ENCODE results near the gene ANAPC1.
"Not testable (repeated sequence)": the region's sequence is repeated elsewhere in the genome, so short reads cannot be mapped to it uniquely, and the experiment has no call there.

ANAPC1 gene

DNA sequence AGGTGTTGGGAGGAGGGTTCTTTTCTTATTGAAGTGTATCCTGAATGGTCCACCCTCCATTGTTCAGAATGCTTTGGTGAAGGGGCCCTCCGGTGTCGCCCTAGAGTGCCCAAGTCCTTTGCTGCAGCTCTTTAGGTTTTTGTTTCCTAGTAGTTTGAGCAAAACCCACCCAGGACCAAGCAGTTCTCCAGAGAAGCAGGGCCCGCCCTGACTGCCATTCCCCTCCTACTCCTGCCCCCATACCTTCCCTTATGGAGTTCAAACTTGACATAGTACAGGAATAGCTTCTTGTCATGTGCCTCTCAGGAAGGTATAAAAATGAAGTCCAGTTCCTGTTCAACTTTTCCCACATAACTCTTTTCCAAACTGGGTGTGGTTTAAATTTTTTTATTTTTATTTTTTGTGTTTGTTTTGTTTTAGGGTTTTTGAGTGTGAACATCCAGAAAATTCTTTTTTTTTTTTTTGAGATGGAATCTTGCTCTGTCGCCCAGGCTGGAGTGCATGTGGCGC lies 20.0 kb upstream of the ANAPC1 start:
- DNase-seq = no peak

DNA sequence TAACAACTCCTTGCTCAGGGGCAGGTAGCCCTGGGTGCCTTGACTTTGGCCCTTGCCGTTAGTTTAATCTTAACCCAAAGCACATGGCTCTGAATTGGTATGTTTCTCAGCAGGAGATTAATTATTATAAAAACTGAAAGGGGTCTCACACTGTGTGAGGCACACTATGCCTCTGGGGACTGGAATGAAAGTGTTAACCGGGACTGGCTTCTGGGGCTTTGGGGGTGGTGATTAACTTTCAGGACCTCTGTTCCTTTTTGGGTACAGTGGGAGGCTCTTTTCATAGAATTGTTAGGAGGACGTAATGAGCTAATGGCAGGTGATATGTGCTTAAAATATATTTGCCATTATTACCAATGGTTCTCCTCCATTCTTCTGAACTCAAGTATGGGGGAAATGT lies 19.5 kb upstream of the ANAPC1 start:
- DNase-seq = no peak

DNA sequence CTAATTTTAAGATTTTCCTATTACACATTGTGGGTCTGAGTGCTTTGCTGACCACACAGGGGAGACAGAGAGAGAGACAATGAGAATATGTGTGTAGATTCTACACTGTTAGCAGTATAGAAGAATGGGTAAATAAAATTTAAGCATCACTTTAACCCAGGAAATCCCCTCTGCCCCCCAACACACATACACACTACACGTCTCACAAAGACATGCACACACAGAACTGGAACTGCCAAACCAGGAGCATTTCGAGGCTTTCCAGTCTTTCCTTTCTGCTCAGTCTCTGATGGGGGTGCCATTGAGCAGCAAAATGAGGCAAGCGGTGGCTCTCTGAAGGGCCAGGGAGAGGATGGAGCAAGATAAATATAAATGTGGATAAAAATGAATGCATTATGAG lies 16.9 kb upstream of the ANAPC1 start:
- DNase-seq = peak; percentile 22

DNA sequence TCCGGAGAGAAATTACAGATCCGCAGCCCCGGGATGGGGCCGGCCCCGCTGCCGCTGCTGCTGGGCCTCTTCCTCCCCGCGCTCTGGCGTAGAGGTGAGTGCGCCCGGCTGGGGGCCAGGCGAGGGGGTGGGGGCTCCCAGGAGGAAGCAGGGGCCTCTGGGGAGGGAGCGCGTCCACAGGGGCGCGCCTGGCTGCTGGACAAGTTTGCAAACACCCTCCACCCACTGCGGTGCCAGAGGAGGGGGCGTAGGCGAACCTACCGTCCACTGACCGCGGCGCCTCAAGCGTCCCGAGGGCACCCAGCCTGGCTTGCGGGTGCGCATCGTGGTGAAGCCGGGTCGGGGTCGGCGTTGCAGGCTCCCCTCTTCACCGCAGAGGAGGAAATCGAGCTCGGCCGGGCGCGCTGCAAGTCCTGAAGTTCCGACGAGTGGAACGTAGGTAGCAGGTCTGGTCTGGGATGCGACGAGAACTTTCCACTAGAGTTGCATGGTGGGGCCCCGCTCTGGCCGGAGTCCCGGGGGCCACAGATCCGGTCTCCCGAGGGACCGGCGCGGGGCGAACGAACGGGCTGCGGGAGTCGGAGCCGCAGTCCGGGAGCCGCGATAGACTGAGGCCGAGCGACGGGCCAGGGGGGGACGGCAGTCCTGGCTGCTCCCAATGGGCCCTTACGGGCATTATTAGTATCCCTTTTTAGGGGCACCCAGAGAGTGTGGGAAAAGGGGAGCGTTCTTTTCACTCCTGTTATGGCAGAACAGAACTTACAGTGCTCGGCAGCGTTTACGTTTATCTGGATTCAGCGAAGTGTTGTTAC lies 14.9 kb upstream of the ANAPC1 start:
- no peak for DNase-seq

DNA sequence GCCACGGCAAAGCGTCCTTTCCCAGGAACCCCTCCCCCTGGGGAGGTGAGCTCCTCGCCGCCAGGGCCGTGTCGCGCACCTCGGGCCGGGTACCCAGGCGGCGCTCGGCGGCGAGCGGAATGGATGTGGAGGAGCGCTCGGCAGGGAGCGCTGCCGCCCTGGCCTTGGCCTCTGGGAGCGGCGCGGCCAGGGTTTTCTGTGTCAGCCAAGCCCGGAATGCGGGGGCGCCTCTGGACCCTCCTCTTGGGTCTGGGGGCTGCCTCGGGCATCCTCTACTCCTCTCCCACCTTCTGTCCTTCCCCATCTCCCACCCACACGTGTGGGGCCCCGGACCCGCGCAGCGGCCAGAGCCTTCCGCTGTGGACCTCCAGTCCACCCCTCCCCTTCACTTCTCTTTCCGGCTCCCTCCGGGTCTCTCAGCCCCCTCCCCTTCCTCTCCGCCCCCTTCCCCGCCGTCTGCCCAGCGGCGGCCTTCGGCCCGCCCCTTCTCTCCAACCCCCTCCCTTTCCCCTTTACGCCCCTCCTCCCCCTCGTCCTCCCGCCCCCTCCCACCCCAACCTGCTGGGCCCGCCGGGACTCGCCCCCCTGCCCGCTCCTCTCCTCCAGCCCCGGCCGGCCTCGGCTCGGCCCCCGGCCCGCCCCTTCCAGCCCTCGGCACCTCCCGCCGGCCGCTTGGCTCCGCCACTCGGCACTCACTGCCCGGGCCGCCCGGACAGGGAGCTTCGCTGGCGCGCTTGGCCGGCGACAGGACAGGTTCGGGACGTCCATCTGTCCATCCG lies 14.1 kb upstream of the ANAPC1 start, which contains the start of gene MERTK:
Gene MERTK (plus strand): TSS at position 684 of the 779 bp plus-strand sequence. CDS start 129 bp downstream, outside the sequence.
- peak; percentile 64 for DNase-seq

DNA sequence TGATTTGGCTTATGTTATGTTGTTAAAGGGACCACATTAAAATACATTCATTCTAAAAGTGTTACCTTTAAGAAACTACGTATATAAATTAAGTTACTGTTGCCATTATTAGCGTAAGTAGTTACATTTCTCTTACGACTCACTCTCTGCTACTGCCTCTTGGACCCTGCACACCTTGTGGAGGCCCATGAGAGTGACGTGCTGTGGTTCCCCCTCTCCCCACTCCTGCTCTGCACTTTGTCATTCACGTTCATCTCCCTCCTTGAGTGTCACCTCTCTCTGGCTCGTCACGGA lies 13.6 kb upstream of the ANAPC1 start:
- DNase-seq = no peak

DNA sequence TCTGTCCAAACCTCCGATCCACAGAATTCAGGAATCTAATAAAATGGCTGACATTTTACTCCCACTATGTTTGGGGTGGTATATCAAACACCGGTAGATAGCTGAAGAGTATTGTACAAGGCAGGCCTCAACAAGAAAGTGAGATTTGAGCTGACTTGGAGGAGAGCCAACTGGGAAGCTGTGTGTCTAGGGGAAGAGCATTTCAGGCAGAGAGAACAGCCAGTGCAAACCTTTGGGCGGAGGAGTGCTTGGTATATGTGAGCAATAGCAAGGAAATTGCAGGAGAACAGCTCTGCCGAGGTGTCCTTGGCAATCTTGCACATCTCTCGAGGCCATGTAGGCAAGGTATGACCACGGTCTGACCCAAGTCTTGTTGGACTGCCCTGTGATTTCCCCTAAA lies 12.6 kb upstream of the ANAPC1 start:
- DNase-seq = no peak

DNA sequence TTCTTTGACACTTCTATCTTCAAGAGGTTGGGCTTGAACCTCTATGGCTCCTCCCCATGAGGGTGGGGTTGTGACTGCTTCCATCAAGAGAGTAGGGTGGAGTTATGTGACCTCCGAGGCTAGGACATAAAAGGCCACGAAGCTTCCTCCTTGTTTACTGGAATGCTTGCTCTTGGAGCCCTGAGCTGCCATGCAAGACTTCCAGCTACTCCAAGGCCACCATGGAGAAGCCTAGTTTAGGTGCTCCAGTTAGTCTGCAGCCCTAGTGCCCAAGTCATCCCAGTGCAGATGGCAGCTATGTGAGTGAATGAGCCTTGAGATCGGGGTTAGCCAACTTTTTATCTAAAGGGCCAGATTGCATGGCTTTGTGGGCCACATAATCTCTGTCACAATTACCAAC lies 12.0 kb upstream of the ANAPC1 start:
- no peak for DNase-seq

DNA sequence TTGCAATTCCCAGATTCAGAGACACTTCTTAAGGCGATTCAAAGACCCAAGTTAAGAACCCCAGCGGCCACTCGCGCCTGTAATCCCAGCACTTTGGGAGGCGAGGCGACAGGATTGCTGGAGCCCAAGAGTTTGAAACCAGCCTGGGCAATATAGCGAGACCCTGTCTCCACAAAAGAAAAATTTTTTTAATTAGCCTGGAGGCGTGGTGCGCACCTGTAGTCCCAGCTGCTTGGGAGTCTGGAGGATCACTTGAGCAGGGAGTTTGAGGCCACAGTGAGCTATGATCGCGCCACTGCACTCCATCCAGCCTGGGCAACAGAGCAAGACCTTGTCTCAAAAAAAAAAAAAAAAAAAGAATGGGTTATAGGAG lies 585 bp upstream of the ANAPC1 start:
- no peak for DNase-seq

DNA sequence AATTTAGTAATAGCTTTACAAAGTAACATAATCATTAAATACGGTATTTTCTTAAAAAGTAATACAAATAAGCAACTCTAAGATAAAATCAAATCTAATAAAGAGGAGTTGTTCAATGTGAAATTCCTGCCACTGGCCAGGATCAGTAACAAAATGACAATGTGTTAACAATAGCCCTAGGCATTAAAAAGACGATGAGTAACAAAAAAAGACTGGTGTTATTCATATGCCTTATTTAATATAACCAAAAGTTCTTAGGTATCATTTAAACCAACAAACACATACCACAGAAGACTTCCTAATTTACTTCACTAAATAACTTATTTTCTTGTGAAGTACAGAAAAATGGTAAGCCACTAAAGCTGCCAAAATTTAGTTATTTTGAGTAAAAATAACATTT lies 11.2 kb downstream of the ANAPC1 start:
- not testable (repeated sequence) for DNase-seq

DNA sequence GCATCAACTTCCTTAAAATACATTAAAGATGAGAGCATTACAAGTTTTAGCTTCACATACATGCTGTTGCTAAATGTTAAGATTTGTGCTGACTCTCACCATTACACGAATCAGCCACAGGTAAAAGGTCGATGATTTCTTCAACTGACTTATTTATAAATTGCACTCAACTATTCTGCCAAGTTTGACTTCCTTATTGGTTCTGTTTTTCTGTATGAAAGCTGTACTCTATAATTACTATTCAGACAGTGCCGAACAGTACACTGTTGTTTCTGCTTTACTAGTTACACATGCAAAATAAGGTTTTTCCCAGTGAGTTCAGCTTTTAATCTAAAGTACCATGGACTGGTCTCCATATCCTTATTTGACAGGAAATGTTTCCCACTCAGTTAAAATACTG lies 18.9 kb downstream of the ANAPC1 start:
- not testable (repeated sequence) for DNase-seq

DNA sequence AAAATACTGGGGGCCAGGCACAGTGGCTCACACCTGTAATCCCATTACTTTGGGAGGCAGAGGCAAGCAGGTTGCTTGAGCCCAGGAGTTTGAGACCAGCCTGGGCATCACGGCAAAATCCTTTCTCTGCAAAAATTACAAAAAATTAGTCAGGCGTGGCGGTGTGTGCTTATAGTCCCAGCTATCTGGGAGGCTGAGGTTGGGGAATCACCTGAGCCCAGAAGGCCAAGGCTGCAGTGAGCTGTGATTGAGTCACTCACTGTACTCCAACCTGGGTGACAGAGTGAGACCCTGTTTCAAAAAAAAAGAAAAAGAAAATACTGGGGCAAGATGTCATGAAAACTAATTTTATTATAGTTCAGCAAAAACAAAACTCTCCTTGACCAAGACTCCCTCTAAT lies 24.0 kb downstream of the ANAPC1 start:
- not testable (repeated sequence) for DNase-seq

DNA sequence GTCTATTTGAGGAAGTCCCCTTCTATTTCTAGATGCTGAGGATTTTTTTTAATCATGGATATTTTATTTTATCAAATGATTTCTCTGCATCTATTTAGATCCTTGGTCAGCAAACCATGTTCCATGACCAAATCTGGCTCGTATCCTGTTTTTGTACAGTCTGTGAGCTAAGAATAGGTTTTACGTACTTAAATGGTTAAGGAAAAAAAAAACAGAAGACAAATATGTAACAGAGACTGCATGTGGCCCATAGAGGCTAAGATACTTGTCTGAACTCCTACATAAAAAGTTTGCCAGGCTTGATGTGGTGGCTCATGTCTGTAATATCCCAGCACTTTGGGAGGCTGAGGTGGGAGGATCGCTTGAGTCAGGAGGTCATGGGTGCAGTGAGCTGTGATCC lies 31.4 kb downstream of the ANAPC1 start:
- DNase-seq = not testable (repeated sequence)

DNA sequence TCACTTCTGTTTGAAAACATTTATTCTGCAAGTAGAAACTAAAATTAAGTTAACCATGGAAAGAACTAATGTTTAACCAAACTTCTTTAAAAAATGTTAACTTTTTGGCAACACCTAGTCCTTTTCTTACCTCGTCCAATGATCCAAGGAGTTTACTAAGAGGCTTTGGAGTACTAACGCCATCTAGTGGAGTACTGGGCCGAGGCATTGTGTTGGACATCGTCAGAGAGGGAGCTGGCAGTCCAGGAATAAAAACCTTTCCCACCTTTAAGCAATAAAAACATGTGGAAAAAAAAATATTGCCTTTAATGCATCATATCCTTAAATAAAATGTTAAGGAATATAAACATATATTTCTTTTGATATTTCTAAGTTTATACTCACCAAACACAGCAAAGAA lies 33.3 kb downstream of the ANAPC1 start:
- DNase-seq = not testable (repeated sequence)

DNA sequence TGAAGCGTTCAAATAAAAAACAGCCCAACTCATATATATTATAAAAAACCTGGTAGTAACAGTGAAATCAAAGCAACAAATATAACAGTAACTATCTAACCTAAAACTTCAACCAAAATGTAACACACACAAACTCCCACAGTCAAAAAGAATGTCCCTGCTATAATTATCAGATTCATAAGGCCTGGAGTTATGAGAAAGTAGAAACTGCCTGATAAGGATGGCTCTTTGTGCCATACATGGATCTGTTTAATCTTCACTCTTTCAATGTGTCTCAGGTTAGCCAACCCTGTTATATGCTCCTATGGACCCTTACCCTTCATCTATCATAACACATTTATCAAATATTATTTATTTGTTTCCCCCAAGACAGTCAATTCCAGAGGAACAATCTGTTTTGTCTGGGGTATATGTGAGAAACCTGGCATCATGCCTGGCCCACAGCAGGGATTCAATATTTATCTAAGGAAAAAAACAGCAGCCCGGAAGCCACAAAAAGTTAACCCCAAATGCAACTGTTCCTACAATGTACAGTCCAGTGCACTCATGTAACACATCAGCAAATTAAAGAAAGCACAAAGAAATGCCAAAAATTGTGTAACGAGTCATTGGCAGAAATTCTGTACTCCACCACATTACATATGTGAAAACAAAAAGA lies 44.2 kb downstream of the ANAPC1 start:
- not testable (repeated sequence) for DNase-seq

DNA sequence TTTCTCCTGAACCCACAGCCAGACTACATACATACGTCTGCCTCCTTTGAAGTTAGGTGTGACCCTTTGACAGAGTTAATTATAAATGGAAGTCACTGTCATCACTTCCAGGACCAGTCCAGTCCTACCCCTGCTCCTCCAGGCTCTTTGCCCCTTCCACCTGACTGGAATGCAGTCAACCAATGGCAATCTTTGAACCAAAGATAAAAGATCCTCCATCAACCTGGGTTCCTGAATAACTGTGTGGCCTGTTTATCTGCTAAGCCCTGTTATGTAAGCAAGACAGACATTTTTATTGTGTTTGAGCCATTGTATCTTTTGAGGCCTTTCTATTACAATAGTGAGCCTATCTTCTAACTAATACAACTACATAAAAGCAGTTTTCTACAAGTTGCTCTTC lies 45.0 kb downstream of the ANAPC1 start:
- not testable (repeated sequence) for DNase-seq

DNA sequence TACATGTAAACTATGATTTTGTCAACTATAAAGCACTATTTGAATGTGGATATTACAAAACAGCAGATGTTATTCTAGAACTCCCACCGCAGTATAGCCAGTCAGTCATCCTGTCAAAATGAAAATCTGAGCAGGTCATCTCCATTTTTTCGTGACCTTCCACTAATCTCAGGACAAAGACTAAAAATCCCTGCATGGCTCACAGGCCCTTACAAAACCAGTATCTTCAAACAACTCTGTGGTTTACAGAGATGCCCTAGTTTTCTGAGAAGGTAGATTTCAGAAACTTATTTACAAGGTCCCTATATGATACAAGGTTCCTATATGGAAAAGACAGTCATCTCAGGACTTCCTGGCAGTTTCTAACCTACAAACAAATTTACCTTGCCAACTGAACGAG lies 49.8 kb downstream of the ANAPC1 start:
- not testable (repeated sequence) for DNase-seq

DNA sequence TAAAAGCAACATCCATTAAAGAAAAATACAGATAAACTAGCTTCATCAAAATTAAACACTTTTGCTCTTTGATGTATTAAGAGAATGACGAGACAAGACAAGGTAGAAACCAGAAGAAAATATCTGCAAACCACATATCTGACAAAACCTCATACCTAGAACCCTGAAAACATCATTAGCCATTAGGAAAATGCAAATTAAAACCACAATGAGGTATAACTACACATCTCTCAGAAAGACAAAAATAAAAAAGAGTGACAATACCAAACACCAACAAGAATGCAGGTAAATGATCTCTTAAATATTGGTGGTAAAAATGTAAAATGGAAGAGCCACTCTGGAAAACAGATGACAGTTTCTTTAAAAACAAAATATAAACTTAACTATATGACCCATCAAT lies 53.5 kb downstream of the ANAPC1 start:
- not testable (repeated sequence) for DNase-seq

DNA sequence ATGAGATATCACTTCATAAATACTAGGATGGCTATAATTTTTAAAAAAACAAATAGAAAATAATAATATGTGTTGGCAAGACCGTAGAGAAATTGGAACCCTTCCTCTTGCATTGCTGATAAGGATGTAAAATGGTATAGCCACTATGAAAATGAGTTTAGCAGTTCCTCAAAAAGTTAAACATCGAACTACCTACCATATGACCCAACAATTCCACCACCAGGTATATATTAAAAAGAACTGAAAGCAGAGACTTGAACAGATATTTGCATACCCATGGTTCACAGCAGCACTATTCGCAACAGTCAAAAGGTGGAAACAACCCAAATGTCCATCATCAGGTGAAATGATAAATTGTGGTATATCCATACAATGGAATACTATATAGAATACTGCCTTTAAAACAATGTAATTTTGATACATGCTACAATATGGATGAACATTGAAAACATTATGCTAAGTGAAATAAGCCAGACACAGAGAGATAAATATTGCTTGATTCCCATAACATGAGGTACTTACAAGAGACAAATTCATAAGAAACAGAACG lies 55.7 kb downstream of the ANAPC1 start:
- DNase-seq = not testable (repeated sequence)

DNA sequence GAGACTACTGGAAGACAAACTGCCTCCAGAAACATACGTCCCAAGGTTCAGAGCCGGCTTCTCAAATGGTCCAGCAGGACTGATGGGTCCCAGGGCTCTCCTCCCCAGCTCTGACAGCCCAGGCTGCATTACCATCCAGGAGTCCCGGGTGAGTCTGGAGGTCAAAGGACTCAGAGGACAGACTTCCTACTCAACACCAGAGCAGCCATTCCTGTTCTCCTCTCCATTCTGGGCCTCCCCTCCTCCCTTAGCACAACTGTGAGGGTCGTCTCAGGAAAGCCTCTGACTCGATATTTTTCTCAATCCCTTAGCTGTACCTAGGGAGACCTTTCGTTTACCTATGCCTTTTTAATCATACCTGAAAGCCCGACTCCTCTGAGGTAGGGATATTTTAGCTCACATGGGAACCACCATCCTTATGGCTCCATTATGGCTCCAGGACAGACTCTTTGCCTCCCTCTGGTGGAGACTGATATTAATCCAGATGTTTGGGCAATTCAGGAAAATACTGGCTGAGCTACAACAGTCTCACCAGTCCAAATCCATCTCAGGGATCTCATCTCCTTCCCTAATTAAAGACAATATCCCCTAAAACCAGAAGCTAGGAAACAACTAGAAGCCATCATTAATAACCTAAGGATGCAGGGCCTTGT lies 70.9 kb downstream of the ANAPC1 start:
- DNase-seq = not testable (repeated sequence)

DNA sequence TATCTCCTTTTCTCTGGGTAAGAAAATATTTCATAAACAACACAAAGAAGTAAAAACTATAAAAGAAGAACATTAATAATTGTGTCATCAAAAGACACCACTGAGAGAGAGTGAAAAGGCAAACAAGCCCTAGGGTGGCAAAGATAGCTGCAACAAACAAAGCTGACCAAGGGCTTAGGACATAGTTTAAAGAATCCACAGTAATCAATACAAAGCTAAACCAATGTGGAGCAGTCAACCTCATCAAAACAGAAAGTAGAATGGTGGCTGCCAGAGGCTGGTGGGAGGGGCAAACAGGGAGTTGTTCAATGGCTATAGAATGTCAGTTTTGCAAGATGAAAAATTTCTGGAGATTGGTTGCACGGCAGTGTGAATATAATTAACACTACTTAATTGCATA lies 93.4 kb downstream of the ANAPC1 start:
- DNase-seq = not testable (repeated sequence)

DNA sequence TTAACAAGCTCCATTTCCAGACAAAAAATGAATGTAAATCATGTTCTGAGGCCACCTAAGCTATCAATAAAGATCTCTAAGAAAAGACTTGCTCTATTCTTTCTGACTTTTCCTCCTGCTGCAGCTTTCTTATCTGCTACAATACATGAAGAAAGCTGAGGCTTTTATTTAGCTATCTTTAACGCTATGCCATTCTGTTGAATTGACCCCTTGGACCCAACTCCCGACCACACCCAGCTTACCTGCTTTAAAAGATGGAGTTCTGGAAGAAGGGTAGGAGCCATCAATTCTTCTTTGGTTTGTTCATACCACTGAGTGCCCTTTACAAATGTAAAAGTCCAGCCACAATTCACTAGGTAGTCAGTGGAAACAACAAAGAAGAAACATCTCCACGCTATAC lies 99.9 kb downstream of the ANAPC1 start:
- not testable (repeated sequence) for DNase-seq

DNA sequence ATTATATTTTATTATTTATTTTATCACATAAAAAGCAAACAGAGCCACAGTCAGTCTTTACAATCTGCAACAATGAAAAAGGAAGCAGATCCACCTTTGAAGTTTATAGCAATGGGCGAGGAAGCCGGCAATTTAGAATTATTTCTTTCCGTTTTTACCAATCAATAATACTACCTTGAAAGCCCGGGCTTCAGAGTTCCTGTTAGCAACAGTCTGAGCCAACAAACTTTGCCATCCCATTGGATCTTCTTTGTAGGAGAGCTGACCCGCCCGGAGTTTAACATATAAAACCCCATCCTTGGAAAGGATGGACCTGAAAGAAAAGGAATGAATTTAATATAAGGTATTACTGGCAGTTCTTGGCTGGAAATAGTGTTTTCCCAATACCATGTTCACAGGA lies 101.8 kb downstream of the ANAPC1 start:
- DNase-seq = not testable (repeated sequence)

Measured in NCI-H526 treated with DMSO at 0.1 percent for 48 hours (cell line).